Measurements from ENCODE around the gene GGCX. TPM values are rescaled to one million over a fixed set of nuclear protein-coding genes. Genes with fewer than 3 reads are reported as not detected.

The GGCX gene
- total and polyA plus RNA-seq, 2 of the 13 experiments (the other 11 are each of a cell fraction or from before 2014, with no cell fraction given), result 72.5 to 103 TPM

GRCh38 chr2:85551698-85552678 lies 9.3 kb downstream of the GGCX start (continued):
- TF ChIP-seq HDAC1 (CRISPR knock-in tag; IDR thresholded peaks at IDR 0.05) (peak; percentile 32; the same call in 1 of the 2 replicates), SALL1 (CRISPR knock-in tag; IDR thresholded peaks at IDR 0.05) (no peak; the same call in 1 of the 2 replicates), POGZ (CRISPR knock-in tag; IDR thresholded peaks at IDR 0.05) (no peak), PHF8 (CRISPR knock-in tag; IDR thresholded peaks at IDR 0.05) (0 out of 2 replicates have a peak, but pooled peaks have one; percentile 22), HDAC2 (CRISPR knock-in tag; IDR thresholded peaks at IDR 0.05) (0 out of 2 replicates have a peak, but pooled peaks have one; percentile 26), RAD21 (CRISPR knock-in tag; IDR thresholded peaks at IDR 0.05) (peak; percentile 97), SIN3B (IDR thresholded peaks at IDR 0.05; ENCODE audit: low read length) (no peak), ZNF782 (CRISPR knock-in tag; IDR thresholded peaks at IDR 0.05; ENCODE audit: borderline replicate concordance) (no peak), ZNF362 (CRISPR knock-in tag; IDR thresholded peaks at IDR 0.05; ENCODE audit: borderline replicate concordance) (no peak), CREBL2 (CRISPR knock-in tag; IDR thresholded peaks at IDR 0.05; ENCODE audit: borderline replicate concordance) (no peak), ZNF784 (CRISPR knock-in tag; IDR thresholded peaks at IDR 0.05; ENCODE audit: borderline replicate concordance) (peak; percentile 57; the same call in 1 of the 2 replicates), ZNF772 (CRISPR knock-in tag; IDR thresholded peaks at IDR 0.05) (peak; percentile 77; the same call in 1 of the 2 replicates), SOX6 (IDR thresholded peaks at IDR 0.05) (no peak), SOX6 (CRISPR knock-in tag; IDR thresholded peaks at IDR 0.05) (peak; percentile 27; the same call in 1 of the 2 replicates), ELF3 (CRISPR knock-in tag; IDR thresholded peaks at IDR 0.05) (peak; percentile 49; the same call in 1 of the 2 replicates), NFKBIZ (CRISPR knock-in tag; IDR thresholded peaks at IDR 0.05) (no peak), SPEN (CRISPR knock-in tag; IDR thresholded peaks at IDR 0.05; ENCODE audit: low read depth) (no peak), YEATS4 (CRISPR knock-in tag; IDR thresholded peaks at IDR 0.05; ENCODE audit: borderline replicate concordance) (no peak), NR2F6 (IDR thresholded peaks at IDR 0.05) (no peak), NR2F6 (CRISPR knock-in tag; IDR thresholded peaks at IDR 0.05) (0 out of 2 replicates have a peak, but pooled peaks have one; percentile 15), HNRNPLL (IDR thresholded peaks at IDR 0.05; ENCODE audit: low read depth, low read length, poor library complexity, severe bottlenecking) (no peak), TBX2 (CRISPR knock-in tag; IDR thresholded peaks at IDR 0.05; ENCODE audit: borderline replicate concordance) (peak; percentile 27; the same call in 1 of the 2 replicates), BORCS8-MEF2B (CRISPR knock-in tag; IDR thresholded peaks at IDR 0.05) (no peak), ZNF800 (CRISPR knock-in tag; IDR thresholded peaks at IDR 0.05) (no peak), GTF3A (CRISPR knock-in tag; conservative IDR thresholded peaks at IDR 0.05) (0 out of 2 replicates have a peak, but pooled peaks have one; percentile 3), RFXANK (CRISPR knock-in tag; IDR thresholded peaks at IDR 0.05) (no peak), ZNF775 (CRISPR knock-in tag; IDR thresholded peaks at IDR 0.05; ENCODE audit: borderline replicate concordance) (no peak)

Measured in HepG2 (cell line).